GM12874 (cell line): ENCODE results near the gene NEDD4L.

Experiments used
- CTCF ChIP-seq: IDR thresholded peaks from 2 replicates; pipeline ENCODE4 v1.5.1; 2011; ENCODE audit warnings: low read depth, mild to moderate bottlenecking, control low read depth, low read length, moderate library complexity; ENCODE audit not compliant: insufficient read depth

Gene NEDD4L

GRCh38 chr18:58339890-58340289 lies 295.9 kb downstream of the NEDD4L start:
- no peak for TF ChIP-seq CTCF

- TF ChIP-seq CTCF = no peak
Measured at GRCh38 chr18:58341916-58342315, 297.9 kb downstream of the NEDD4L start.

- no peak for TF ChIP-seq CTCF
Measured at GRCh38 chr18:58344080-58344670, 300.1 kb downstream of the NEDD4L start.

GRCh38 chr18:58344861-58345463 lies 300.9 kb downstream of the NEDD4L start:
- no peak for TF ChIP-seq CTCF

GRCh38 chr18:58345875-58346274 lies 301.8 kb downstream of the NEDD4L start:
- TF ChIP-seq CTCF = no peak

- no peak for TF ChIP-seq CTCF
Measured at GRCh38 chr18:58347135-58347534, 303.1 kb downstream of the NEDD4L start.

- TF ChIP-seq CTCF = no peak
Measured at GRCh38 chr18:58348517-58348916, 304.5 kb downstream of the NEDD4L start.

GRCh38 chr18:58348951-58349350 lies 304.9 kb downstream of the NEDD4L start:
- no peak for TF ChIP-seq CTCF
